Stimulated activated naive CD8-positive, alpha-beta T cell treated with anti-CD3 and anti-CD28 coated beads, Interleukin-15, Interleukin-2, amounts not matched to agents 100 U/mL and 50 U/mL, for 24 hours (primary cell): Measurements from ENCODE around the gene USP17L13.
A peak's percentile ranks its signal among the peaks of the same experiment; 100 is the strongest.
"Not testable (repeated sequence)": the region's sequence is repeated elsewhere in the genome, so short reads cannot be mapped to it uniquely, and the experiment has no call there.

ENCODE experiments used
- ATAC-seq: fragments of 150-1000 bp; cut with Tn5 transposase; one replicate; pipeline ENCODE4 v1.10.0; 2021
- DNase-seq: peaks from one replicate; pipeline ENCODE4 v3.0.0; 2021

USP17L13 gene

DNA sequence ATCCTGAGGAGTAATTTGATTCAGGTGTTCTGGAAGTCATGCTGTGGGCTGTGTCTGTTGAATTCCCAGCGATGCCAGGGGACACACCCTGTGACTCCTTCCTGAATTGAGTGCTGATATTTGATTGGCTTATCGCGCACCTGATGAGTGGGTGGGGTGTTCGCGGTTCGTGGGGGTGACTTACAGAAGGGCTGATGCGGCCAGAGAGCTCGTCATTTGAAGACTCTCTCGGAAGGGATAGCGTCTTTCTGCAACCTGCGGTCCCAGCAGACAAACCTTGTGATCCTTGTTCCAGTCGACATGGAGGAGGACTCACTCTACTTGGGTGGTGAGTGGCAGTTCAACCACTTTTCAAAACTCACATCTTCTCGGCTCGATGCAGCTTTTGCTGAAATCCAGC lies at the start of gene USP17L13:
Gene USP17L13, plus strand, starts transcription at position 301 of the 400 bp plus-strand sequence. Its CDS starts 0 bp downstream, at position 301.
- not testable (repeated sequence) for DNase-seq, ATAC-seq

GRCh38 chr4:9210357-9210756 lies 14.3 kb upstream of the USP17L13 start, which contains the start of gene USP17L10:
USP17L10 (plus strand) TSS chr4:9210657; CDS start chr4:9210657, 0 bp downstream.
- not testable (repeated sequence) for DNase-seq, ATAC-seq

GRCh38 chr4:9214701-9215100 lies 10.0 kb upstream of the USP17L13 start:
- DNase-seq, ATAC-seq: not testable (repeated sequence)

DNA sequence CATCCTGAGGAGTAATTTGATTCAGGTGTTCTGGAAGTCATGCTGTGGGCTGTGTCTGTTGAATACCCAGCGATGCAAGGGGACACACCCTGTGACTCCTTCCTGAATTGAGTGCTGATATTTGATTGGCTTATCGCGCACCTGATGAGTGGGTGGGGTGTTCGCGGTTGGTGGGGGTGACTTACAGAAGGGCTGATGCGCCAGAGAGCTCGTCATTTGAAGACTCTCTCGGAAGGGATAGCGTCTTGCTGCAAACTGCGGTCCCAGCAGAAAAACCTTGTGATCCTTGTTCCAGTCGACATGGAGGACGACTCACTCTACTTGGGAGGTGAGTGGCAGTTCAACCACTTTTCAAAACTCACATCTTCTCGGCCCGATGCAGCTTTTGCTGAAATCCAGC lies 9.6 kb upstream of the USP17L13 start, which contains the start of gene USP17L11:
Gene USP17L11, plus strand, starts transcription at position 301 of the 400 bp plus-strand sequence. Its CDS starts 0 bp downstream, at position 301.
- not testable (repeated sequence) for DNase-seq, ATAC-seq

- DNase-seq = not testable (repeated sequence)
These were observed 4.8 kb upstream of the USP17L13 start, which contains the start of gene USP17L12 for GRCh38 chr4:9219852-9220251. USP17L12 (plus strand) TSS chr4:9220152; CDS start chr4:9220152, 0 bp downstream.

GRCh38 chr4:9230249-9230648 lies 5.6 kb downstream of the USP17L13 start:
- not testable (repeated sequence) for DNase-seq

More at GRCh38 chr4:9219852-9220251, 4.8 kb upstream of the USP17L13 start, which contains the start of gene USP17L12:
- not testable (repeated sequence) for ATAC-seq

DNA sequence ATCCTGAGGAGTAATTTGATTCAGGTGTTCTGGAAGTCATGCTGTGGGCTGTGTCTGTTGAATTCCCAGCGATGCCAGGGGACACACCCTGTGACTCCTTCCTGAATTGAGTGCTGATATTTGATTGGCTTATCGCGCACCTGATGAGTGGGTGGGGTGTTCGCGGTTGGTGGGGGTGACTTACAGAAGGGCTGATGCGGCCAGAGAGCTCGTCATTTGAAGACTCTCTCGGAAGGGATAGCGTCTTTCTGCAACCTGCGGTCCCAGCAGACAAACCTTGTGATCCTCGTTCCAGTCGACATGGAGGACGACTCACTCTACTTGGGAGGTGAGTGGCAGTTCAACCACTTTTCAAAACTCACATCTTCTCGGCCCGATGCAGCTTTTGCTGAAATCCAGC lies 9.4 kb downstream of the USP17L13 start, which contains the start of gene USP17L15:
Gene USP17L15, plus strand, starts transcription at position 301 of the 400 bp plus-strand sequence. Its CDS starts 0 bp downstream, at position 301.
- not testable (repeated sequence) for DNase-seq, ATAC-seq

More at GRCh38 chr4:9230249-9230648, 5.6 kb downstream of the USP17L13 start:
- not testable (repeated sequence) for ATAC-seq

GRCh38 chr4:9238461-9238860 lies 13.8 kb downstream of the USP17L13 start:
- DNase-seq, ATAC-seq: not testable (repeated sequence)

DNA sequence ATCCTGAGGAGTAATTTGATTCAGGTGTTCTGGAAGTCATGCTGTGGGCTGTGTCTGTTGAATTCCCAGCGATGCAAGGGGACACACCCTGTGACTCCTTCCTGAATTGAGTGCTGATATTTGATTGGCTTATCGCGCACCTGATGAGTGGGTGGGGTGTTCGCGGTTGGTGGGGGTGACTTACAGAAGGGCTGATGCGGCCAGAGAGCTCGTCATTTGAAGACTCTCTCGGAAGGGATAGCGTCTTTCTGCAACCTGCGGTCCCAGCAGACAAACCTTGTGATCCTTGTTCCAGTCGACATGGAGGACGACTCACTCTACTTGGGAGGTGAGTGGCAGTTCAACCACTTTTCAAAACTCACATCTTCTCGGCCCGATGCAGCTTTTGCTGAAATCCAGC lies 18.9 kb downstream of the USP17L13 start, which contains the start of gene USP17L17:
Gene USP17L17, plus strand, starts transcription at position 301 of the 400 bp plus-strand sequence. Its CDS starts 0 bp downstream, at position 301.
- ATAC-seq, DNase-seq: not testable (repeated sequence)

GRCh38 chr4:9247953-9248680 lies 23.4 kb downstream of the USP17L13 start, which contains the start of gene USP17L18:
USP17L18 (plus strand) TSS chr4:9248630; CDS start chr4:9248630, 0 bp downstream.
- DNase-seq, ATAC-seq: not testable (repeated sequence)

DNA sequence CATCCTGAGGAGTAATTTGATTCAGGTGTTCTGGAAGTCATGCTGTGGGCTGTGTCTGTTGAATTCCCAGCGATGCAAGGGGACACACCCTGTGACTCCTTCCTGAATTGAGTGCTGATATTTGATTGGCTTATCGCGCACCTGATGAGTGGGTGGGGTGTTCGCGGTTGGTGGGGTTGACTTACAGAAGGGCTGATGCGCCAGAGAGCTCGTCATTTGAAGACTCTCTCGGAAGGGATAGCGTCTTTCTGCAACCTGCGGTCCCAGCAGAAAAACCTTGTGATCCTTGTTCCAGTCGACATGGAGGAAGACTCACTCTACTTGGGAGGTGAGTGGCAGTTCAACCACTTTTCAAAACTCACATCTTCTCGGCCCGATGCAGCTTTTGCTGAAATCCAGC lies 28.4 kb downstream of the USP17L13 start, which contains the start of gene USP17L19:
Gene USP17L19, plus strand, starts transcription at position 301 of the 400 bp plus-strand sequence. Its CDS starts 0 bp downstream, at position 301.
- ATAC-seq, DNase-seq: not testable (repeated sequence)

DNA sequence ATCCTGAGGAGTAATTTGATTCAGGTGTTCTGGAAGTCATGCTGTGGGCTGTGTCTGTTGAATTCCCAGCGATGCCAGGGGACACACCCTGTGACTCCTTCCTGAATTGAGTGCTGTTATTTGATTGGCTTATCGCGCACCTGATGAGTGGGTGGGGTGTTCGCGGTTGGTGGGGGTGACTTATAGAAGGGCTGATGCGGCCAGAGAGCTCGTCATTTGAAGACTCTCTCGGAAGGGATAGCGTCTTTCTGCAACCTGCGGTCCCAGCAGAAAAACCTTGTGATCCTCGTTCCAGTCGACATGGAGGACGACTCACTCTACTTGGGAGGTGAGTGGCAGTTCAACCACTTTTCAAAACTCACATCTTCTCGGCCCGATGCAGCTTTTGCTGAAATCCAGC lies 33.1 kb downstream of the USP17L13 start, which contains the start of gene USP17L20:
Gene USP17L20, plus strand, starts transcription at position 301 of the 400 bp plus-strand sequence. Its CDS starts 0 bp downstream, at position 301.
- DNase-seq, ATAC-seq: not testable (repeated sequence)

- DNase-seq = not testable (repeated sequence)
These were observed 37.9 kb downstream of the USP17L13 start, which contains the start of gene USP17L21 for GRCh38 chr4:9262572-9262971. USP17L21 (plus strand) TSS chr4:9262872; CDS start chr4:9262872, 0 bp downstream.

DNA sequence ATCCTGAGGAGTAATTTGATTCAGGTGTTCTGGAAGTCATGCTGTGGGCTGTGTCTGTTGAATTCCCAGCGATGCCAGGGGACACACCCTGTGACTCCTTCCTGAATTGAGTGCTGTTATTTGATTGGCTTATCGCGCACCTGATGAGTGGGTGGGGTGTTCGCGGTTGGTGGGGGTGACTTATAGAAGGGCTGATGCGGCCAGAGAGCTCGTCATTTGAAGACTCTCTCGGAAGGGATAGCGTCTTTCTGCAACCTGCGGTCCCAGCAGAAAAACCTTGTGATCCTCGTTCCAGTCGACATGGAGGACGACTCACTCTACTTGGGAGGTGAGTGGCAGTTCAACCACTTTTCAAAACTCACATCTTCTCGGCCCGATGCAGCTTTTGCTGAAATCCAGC lies 42.6 kb downstream of the USP17L13 start, which contains the start of gene USP17L22:
Gene USP17L22, plus strand, starts transcription at position 301 of the 400 bp plus-strand sequence. Its CDS starts 0 bp downstream, at position 301.
- not testable (repeated sequence) for DNase-seq, ATAC-seq

More at GRCh38 chr4:9262572-9262971, 37.9 kb downstream of the USP17L13 start, which contains the start of gene USP17L21:
- not testable (repeated sequence) for ATAC-seq

- DNase-seq = peak; percentile 1
- ATAC-seq = not testable (repeated sequence)
These were observed 47.0 kb downstream of the USP17L13 start for GRCh38 chr4:9271719-9272118.
